Neural cell (in vitro differentiated cells): ENCODE measurements around the gene GPR85. TPM values are rescaled to one million over a fixed set of nuclear protein-coding genes. Genes with fewer than 3 reads are reported as not detected.

Experiments used
- H2AFZ ChIP-seq: fragments of 200-600, 300-800 bp; sonication (generic), shearing (Covaris generic); 2 replicates; pipeline ENCODE4 v1.6.0; 2014; ENCODE audit warnings: low read depth, mild to moderate bottlenecking, antibody characterized with exemption, low read length, moderate library complexity
- H3F3A ChIP-seq: fragments of 200-600 bp; shearing (Covaris generic); 2 replicates; pipeline ENCODE4 v1.6.1; 2016; ENCODE audit warnings: mild to moderate bottlenecking, moderate library complexity, mixed read lengths, antibody characterized with exemption, low read length; ENCODE audit not compliant: insufficient read depth, poor library complexity, severe bottlenecking
- H3K27ac ChIP-seq: fragments of 200-600, 300-800 bp; sonication (generic), shearing (Covaris generic); 2 replicates; pipeline ENCODE4 v1.5.1; 2014; ENCODE audit warnings: mild to moderate bottlenecking, low read length, moderate library complexity
- H3K27me3 ChIP-seq: fragments of 300-800, 200-600 bp; sonication (generic), shearing (Covaris generic); 2 replicates; pipeline ENCODE4 v1.6.0; 2014; ENCODE audit warnings: mild to moderate bottlenecking, low read depth, low read length, moderate library complexity; ENCODE audit not compliant: insufficient read depth
- H3K36me3 ChIP-seq: fragments of 300-800, 200-600 bp; sonication (generic), shearing (Covaris generic); 2 replicates; pipeline ENCODE4 v1.5.1; 2014; ENCODE audit warnings: mild to moderate bottlenecking, antibody characterized with exemption, low read length, moderate library complexity; ENCODE audit not compliant: insufficient read depth
- H3K4me2 ChIP-seq: fragments of 300-800, 200-600 bp; sonication (generic), shearing (Covaris generic); 2 replicates; pipeline ENCODE4 v1.6.0; 2014; ENCODE audit warnings: mild to moderate bottlenecking, low read length
- H3K4me3 ChIP-seq: fragments of 300-800, 200-600 bp; sonication (generic), shearing (Covaris generic); 2 replicates; pipeline ENCODE4 v1.5.1; 2014; ENCODE audit warnings: mild to moderate bottlenecking, low read length, moderate library complexity
- H3K79me2 ChIP-seq: fragments of 200-600 bp; shearing (Covaris generic); replicated peaks from 2 replicates; pipeline ENCODE4 v1.6.0; 2014; ENCODE audit warnings: mild to moderate bottlenecking, low read length, moderate library complexity; ENCODE audit not compliant: insufficient read depth
- H3K9ac ChIP-seq: fragments of 300-800, 200-600 bp; sonication (generic), shearing (Covaris generic); 2 replicates; pipeline ENCODE4 v1.6.1; 2016; ENCODE audit warnings: mild to moderate bottlenecking, low read length, mixed read lengths
- H3K9me2 ChIP-seq: fragments of 200-600 bp; shearing (Covaris generic); 2 replicates; pipeline ENCODE4 v1.6.1; 2016; ENCODE audit warnings: mild to moderate bottlenecking, low read length, mixed read lengths; ENCODE audit not compliant: insufficient read depth
- H3K9me3 ChIP-seq: fragments of 200-600, 300-800 bp; sonication (generic), shearing (Covaris generic); 2 replicates; pipeline ENCODE4 v1.6.1; 2016; ENCODE audit warnings: mild to moderate bottlenecking, mixed run types, low read length, moderate library complexity, mixed read lengths
- H4K20me1 ChIP-seq: fragments of 200-600 bp; shearing (Covaris generic); 2 replicates; pipeline ENCODE4 v1.6.1; 2016; ENCODE audit warnings: mild to moderate bottlenecking, mixed run types; ENCODE audit not compliant: insufficient read depth
- EP300 ChIP-seq: fragments of 450-650 bp; conservative IDR thresholded peaks from 2 replicates; pipeline ENCODE4 v1.6.1; 2014; ENCODE audit warnings: antibody characterized with exemption, mild to moderate bottlenecking, moderate library complexity; ENCODE audit not compliant: poor library complexity, severe bottlenecking
- EZH2 ChIP-seq: fragments of 200-600, 300-800 bp; shearing (Covaris generic), sonication (generic); IDR thresholded peaks from 2 replicates; pipeline ENCODE4 v1.6.1; 2014; ENCODE audit warnings: antibody characterized with exemption, low read length, borderline replicate concordance, mild to moderate bottlenecking; ENCODE audit not compliant: insufficient read depth, poor library complexity, severe bottlenecking
- MXI1 ChIP-seq: fragments of 450-650 bp; conservative IDR thresholded peaks from 2 replicates; pipeline ENCODE4 v1.6.1; 2014; ENCODE audit warnings: antibody characterized with exemption, mild to moderate bottlenecking; ENCODE audit not compliant: poor library complexity, severe bottlenecking
- POLR2AphosphoS5 ChIP-seq: IDR thresholded peaks from 2 replicates; pipeline ENCODE4 v1.6.1; 2012
- RAD21 ChIP-seq: fragments of 450-650 bp; conservative IDR thresholded peaks from 2 replicates; pipeline ENCODE4 v1.6.1; 2014; ENCODE audit warnings: antibody characterized with exemption, mild to moderate bottlenecking, moderate library complexity
- SMC3 ChIP-seq: fragments of 450-650 bp; conservative IDR thresholded peaks from 2 replicates; pipeline ENCODE4 v1.6.1; 2014; ENCODE audit warnings: antibody characterized with exemption, mild to moderate bottlenecking, moderate library complexity; ENCODE audit not compliant: poor library complexity
- TAF1 ChIP-seq: IDR thresholded peaks from 2 replicates; pipeline ENCODE4 v1.6.1; 2012; ENCODE audit warnings: low read depth
- polyA plus RNA-seq: library from polyadenylated mRNA; depleted of rRNA; stranded (reverse); fragments of >200 nt; gene quantifications from 2 replicates; pipeline ENCODE4 v1.2.3, GENCODE V29; 2014
- TF ChIP-seq, protein P1 (sequence below): IDR thresholded peaks from 2 replicates; pipeline ENCODE4 v1.6.1; 2012; ENCODE audit warnings: borderline replicate concordance
- TF ChIP-seq, protein P2 (sequence below): fragments of 450-650 bp; IDR thresholded peaks from 2 replicates; pipeline ENCODE4 v1.5.1; 2014; ENCODE audit warnings: antibody characterized with exemption, mild to moderate bottlenecking, moderate library complexity; ENCODE audit not compliant: poor library complexity, severe bottlenecking

GPR85 gene
- polyA plus RNA-seq, 1 donor from 2014 or later = 85.5 TPM

DNA sequence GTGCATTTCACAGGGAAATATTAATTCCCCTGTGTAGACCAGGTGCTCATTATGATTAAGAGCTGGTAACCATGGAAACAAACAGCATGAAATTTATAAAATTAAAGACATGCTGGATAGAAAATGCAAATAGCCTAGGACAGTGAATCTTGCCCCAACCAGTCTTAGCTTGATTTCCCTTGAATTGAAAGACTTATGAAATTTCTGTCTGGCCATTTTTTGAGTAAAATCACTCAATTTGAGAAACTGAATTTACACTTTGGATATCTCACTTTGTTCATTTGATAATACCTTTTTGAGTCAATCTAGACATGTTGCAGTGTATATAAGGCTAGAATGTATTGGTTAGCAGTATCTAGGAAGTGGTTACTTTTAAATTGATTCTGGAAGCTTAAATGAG, 36.1 kb upstream of the GPR85 start:
- no peak overlapping the region for H3K4me2 ChIP-seq
- H3K9me2 ChIP-seq = no peaks in the 10 kb centered on the region
- no peak overlapping the region for H3K9ac ChIP-seq
- no peaks in the 10 kb centered on the region for H3K9me3 ChIP-seq
- no peaks in the 10 kb centered on the region for H3F3A ChIP-seq
- H3K79me2 ChIP-seq = no peaks in the 10 kb centered on the region
- H2AFZ ChIP-seq = no peak overlapping the region
- no peaks in the 10 kb centered on the region for H4K20me1 ChIP-seq
- no peaks in the 10 kb centered on the region for H3K36me3 ChIP-seq
- peak overlapping the region; percentile 43 for H3K27ac ChIP-seq
- H3K4me3 ChIP-seq = no peak overlapping the region
- TF ChIP-seq POLR2AphosphoS5 (no peak), TAF1 (no peak), RAD21 (no peak), MXI1 (no peak), EZH2 (no peak), EP300 (no peak), SMC3 (no peak)
- TF ChIP-seq, protein P1, sequence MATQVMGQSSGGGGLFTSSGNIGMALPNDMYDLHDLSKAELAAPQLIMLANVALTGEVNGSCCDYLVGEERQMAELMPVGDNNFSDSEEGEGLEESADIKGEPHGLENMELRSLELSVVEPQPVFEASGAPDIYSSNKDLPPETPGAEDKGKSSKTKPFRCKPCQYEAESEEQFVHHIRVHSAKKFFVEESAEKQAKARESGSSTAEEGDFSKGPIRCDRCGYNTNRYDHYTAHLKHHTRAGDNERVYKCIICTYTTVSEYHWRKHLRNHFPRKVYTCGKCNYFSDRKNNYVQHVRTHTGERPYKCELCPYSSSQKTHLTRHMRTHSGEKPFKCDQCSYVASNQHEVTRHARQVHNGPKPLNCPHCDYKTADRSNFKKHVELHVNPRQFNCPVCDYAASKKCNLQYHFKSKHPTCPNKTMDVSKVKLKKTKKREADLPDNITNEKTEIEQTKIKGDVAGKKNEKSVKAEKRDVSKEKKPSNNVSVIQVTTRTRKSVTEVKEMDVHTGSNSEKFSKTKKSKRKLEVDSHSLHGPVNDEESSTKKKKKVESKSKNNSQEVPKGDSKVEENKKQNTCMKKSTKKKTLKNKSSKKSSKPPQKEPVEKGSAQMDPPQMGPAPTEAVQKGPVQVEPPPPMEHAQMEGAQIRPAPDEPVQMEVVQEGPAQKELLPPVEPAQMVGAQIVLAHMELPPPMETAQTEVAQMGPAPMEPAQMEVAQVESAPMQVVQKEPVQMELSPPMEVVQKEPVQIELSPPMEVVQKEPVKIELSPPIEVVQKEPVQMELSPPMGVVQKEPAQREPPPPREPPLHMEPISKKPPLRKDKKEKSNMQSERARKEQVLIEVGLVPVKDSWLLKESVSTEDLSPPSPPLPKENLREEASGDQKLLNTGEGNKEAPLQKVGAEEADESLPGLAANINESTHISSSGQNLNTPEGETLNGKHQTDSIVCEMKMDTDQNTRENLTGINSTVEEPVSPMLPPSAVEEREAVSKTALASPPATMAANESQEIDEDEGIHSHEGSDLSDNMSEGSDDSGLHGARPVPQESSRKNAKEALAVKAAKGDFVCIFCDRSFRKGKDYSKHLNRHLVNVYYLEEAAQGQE = no peak
- TF ChIP-seq, protein P2, sequence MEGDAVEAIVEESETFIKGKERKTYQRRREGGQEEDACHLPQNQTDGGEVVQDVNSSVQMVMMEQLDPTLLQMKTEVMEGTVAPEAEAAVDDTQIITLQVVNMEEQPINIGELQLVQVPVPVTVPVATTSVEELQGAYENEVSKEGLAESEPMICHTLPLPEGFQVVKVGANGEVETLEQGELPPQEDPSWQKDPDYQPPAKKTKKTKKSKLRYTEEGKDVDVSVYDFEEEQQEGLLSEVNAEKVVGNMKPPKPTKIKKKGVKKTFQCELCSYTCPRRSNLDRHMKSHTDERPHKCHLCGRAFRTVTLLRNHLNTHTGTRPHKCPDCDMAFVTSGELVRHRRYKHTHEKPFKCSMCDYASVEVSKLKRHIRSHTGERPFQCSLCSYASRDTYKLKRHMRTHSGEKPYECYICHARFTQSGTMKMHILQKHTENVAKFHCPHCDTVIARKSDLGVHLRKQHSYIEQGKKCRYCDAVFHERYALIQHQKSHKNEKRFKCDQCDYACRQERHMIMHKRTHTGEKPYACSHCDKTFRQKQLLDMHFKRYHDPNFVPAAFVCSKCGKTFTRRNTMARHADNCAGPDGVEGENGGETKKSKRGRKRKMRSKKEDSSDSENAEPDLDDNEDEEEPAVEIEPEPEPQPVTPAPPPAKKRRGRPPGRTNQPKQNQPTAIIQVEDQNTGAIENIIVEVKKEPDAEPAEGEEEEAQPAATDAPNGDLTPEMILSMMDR = no peak
- no peaks in the 10 kb centered on the region for H3K27me3 ChIP-seq

DNA sequence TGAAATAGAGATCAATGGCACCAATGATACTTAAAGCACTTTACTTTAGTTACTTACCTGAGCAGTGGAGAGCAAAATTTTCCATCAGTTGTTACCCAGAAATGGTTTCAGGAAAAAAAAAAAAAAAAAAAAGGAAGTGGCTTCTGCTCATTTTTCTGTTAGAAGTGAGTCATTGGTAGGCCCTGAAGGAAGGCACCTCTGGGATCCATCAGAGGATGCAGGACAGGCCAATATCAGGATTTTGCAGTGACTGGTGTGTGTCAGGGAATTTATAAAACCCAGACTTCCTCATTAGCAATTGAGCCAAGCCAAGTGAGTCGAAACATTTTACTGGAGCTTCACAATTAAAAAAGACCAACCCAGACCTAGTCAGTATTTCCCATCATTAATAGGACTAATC, 34.0 kb upstream of the GPR85 start:
- Histone ChIP-seq H3K4me2 (no peak overlapping the region), H3K79me2 (no peaks in the 10 kb centered on the region), H4K20me1 (no peaks in the 10 kb centered on the region), H2AFZ (no peak overlapping the region), H3K4me3 (no peak overlapping the region), H3K27ac (no peak overlapping the region), H3F3A (no peaks in the 10 kb centered on the region), H3K36me3 (no peaks in the 10 kb centered on the region), H3K9ac (no peak overlapping the region), H3K9me2 (no peaks in the 10 kb centered on the region), H3K9me3 (no peaks in the 10 kb centered on the region), H3K27me3 (no peaks in the 10 kb centered on the region)
- TF ChIP-seq POLR2AphosphoS5 (no peak), TAF1 (no peak), RAD21 (no peak), EZH2 (no peak), EP300 (no peak), MXI1 (no peak), SMC3 (no peak)
- TF ChIP-seq, protein P2 = no peak
- TF ChIP-seq, protein P1 = no peak
